Upper lobe of left lung (tissue), 6 donors: ENCODE measurements around the gene POTEJ. TPM values are rescaled to one million over a fixed set of nuclear protein-coding genes. Genes with fewer than 3 reads are reported as not detected.

Experiments used
- small RNA-seq, 4 donors: library from RNA; depleted of rRNA; stranded (forward); fragments of <200 nt; gene quantifications; one replicate each; pipeline ENCODE3, GENCODE V24; 2016
- total RNA-seq, 6 donors: library from RNA; depleted of rRNA in 4 of 6; stranded (reverse); fragments of >200 nt in 4 of 6; gene quantifications; one replicate each; pipeline versions ENCODE4 v1.1.0 to v1.2.1, GENCODE V29; 2016 to 2021
- donor health status: DM: no; HTN: no; CAD: no; lungs with moderate emphysema.
- donor health status: DM: no; HTN: yes; CAD: no; lungs with severe emphysema.

The POTEJ gene
- total RNA-seq, 6 donors from 2014 or later, result 0.30 TPM; not detected in 5

Small RNA genes within 50 kb of the gene (small RNA-seq; reads per million reads assigned to genes)
- gene RF00017 (0 reads per million in 4 donors), gene RNU6-848P (0 reads per million in 4 donors)

Other genes with a start within 250 kb of the POTEJ start
- under 1 TPM in 4 of 6 donors, not detected in 2; under 0.01 to 0.89 (median 0.08) TPM for gene POTEI, start 102.1 kb upstream of the POTEJ start, total RNA-seq
- not detected for gene CFC1B, start 90.2 kb upstream of the POTEJ start, total RNA-seq
- gene CFC1, start 11.9 kb upstream of the POTEJ start, total RNA-seq, result under 1 TPM in 2 of 6 donors, not detected in 4; 0.34 to 0.61 TPM
- not detected for gene GPR148, start 117.6 kb downstream of the POTEJ start, total RNA-seq
- gene AMER3, start 144.1 kb downstream of the POTEJ start, total RNA-seq, result not detected
- gene ARHGEF4, start 225.5 kb downstream of the POTEJ start, total RNA-seq, result 100 to 1,000 TPM in 1 of 6 donors, 10 to 100 TPM in 5; 10.1 to 101 (median 22.5) TPM